ENCODE measurements around the gene SPOPL. TPM values are rescaled to one million over a fixed set of nuclear protein-coding genes. Genes with fewer than 3 reads are reported as not detected.

Gene SPOPL
- total and polyA plus RNA-seq, 8 donors, result 3.1 to 60.0 (median 9.6) TPM

GRCh38 chr2:138507267-138507666 lies 5.7 kb downstream of the SPOPL start:
- H3K4me3 ChIP-seq, result no peak overlapping the region
- no peaks in the 10 kb centered on the region for H3K36me3 ChIP-seq
- peaks cover 24 to 64% (median 42%) of the 10 kb centered on the region in 4 donors for H3K4me1 ChIP-seq
- 38 to 56% (median 46%) methylated on average over 4 of the region's 4 CpGs for WGBS, 5 donors
- intact Hi-C loops (cut with DNase I; ENCODE audit: low total_unique reads), result no loop called here
- H3K27me3 ChIP-seq, result no peaks in the 10 kb centered on the region
- H3K27ac ChIP-seq, result no peak overlapping the region
- DNase-seq, result peak in 1 of 2 donors; percentile 77
- H3K9me3 ChIP-seq, result no peaks in the 10 kb centered on the region
- TF ChIP-seq POLR2A (IDR thresholded peaks at IDR 0.05) (no peak), POLR2AphosphoS5 (IDR thresholded peaks at IDR 0.05) (no peak)

- peaks cover 14 to 60% (median 31%) of the 10 kb centered on the region in 4 donors for H3K4me1 ChIP-seq
- no peaks in the 10 kb centered on the region for H3K36me3 ChIP-seq
- DNase-seq, result no peak
- 92 to 100% (median 97%) methylated on average over 3 of the region's 3 CpGs for WGBS, 5 donors
- H3K27ac ChIP-seq, result no peak overlapping the region
- intact Hi-C loops (cut with DNase I; ENCODE audit: low total_unique reads), result no loop called here
- TF ChIP-seq POLR2AphosphoS5 (IDR thresholded peaks at IDR 0.05), result no peak
- TF ChIP-seq CTCF (IDR thresholded peaks at IDR 0.05), result no peak
- no peak for TF ChIP-seq POLR2A (IDR thresholded peaks at IDR 0.05)
- no peak for TF ChIP-seq EP300 (IDR thresholded peaks at IDR 0.05)
- no peaks in the 10 kb centered on the region for H3K9me3 ChIP-seq
- H3K27me3 ChIP-seq, result no peaks in the 10 kb centered on the region
- no peak overlapping the region for H3K4me3 ChIP-seq
Measured at GRCh38 chr2:138510319-138510718, 8.7 kb downstream of the SPOPL start.

GRCh38 chr2:138512672-138513071 lies 11.1 kb downstream of the SPOPL start:
- 54 to 77% (median 63%) methylated on average over 1 of the region's 1 CpG for WGBS, 5 donors
- peaks cover 10 to 56% (median 30%) of the 10 kb centered on the region in 4 donors for H3K4me1 ChIP-seq
- no peak overlapping the region for H3K4me3 ChIP-seq
- TF ChIP-seq EP300 (IDR thresholded peaks at IDR 0.05) (no peak), POLR2AphosphoS5 (IDR thresholded peaks at IDR 0.05) (no peak), POLR2A (IDR thresholded peaks at IDR 0.05) (no peak), CTCF (IDR thresholded peaks at IDR 0.05) (no peak)
- no peaks in the 10 kb centered on the region for H3K36me3 ChIP-seq
- no peaks in the 10 kb centered on the region for H3K27me3 ChIP-seq
- intact Hi-C loops (cut with DNase I; ENCODE audit: low total_unique reads), result no loop called here
- no peak for DNase-seq
- H3K27ac ChIP-seq, result no peak overlapping the region
- no peaks in the 10 kb centered on the region for H3K9me3 ChIP-seq

GRCh38 chr2:138514173-138514572 lies 12.6 kb downstream of the SPOPL start:
- DNase-seq, result no peak
- 69 to 82% (median 80%) methylated on average over 3 of the region's 3 CpGs for WGBS, 5 donors
- no peak for TF ChIP-seq POLR2AphosphoS5 (IDR thresholded peaks at IDR 0.05)
- no peak for TF ChIP-seq POLR2A (IDR thresholded peaks at IDR 0.05)
- TF ChIP-seq CTCF (IDR thresholded peaks at IDR 0.05), result no peak
- TF ChIP-seq EP300 (IDR thresholded peaks at IDR 0.05), result no peak
- Histone ChIP-seq H3K27me3 (no peaks in the 10 kb centered on the region), H3K4me3 (no peak overlapping the region), H3K4me1 (peaks cover 10 to 59% (median 33%) of the 10 kb centered on the region in 4 donors), H3K36me3 (no peaks in the 10 kb centered on the region), H3K27ac (no peak overlapping the region), H3K9me3 (no peaks in the 10 kb centered on the region)
- intact Hi-C loops (cut with DNase I; ENCODE audit: low total_unique reads), result no loop called here

GRCh38 chr2:138515092-138515491 lies 13.5 kb downstream of the SPOPL start:
- WGBS, 5 donors, result 89 to 96% (median 92%) methylated on average over 3 of the region's 3 CpGs

More at GRCh38 chr2:138515092-138515491, 13.5 kb downstream of the SPOPL start:
- DNase-seq, result no peak
- H3K27ac ChIP-seq, result no peak overlapping the region
- no peak overlapping the region for H3K4me3 ChIP-seq
- H3K27me3 ChIP-seq, result no peaks in the 10 kb centered on the region
- peaks cover 10 to 64% (median 41%) of the 10 kb centered on the region in 4 donors for H3K4me1 ChIP-seq
- H3K9me3 ChIP-seq, result no peaks in the 10 kb centered on the region
- intact Hi-C loops (cut with DNase I; ENCODE audit: low total_unique reads), result no loop called here
- TF ChIP-seq EP300 (IDR thresholded peaks at IDR 0.05) (no peak), POLR2A (IDR thresholded peaks at IDR 0.05) (no peak), CTCF (IDR thresholded peaks at IDR 0.05) (no peak), POLR2AphosphoS5 (IDR thresholded peaks at IDR 0.05) (no peak)
- no peaks in the 10 kb centered on the region for H3K36me3 ChIP-seq
